Sigmoid colon (tissue), 4 donors: ENCODE measurements around the gene NTF3.

ENCODE experiments used
- CTCF ChIP-seq, 4 experiments: fragments of 450-650 bp in 3 of 4; fragments of 200-600 bp in 1 of 4; IDR thresholded peaks; one replicate each; pipeline ENCODE4 v1.5.1; 2016 to 2019; ENCODE audit warnings: antibody characterized with exemption in 4 of 4, mild to moderate bottlenecking in 3 of 4, moderate library complexity in 2 of 4
- POLR2AphosphoS5 ChIP-seq, 4 donors: sonication (generic); formaldehyde crosslinking; IDR thresholded peaks; one replicate each; pipeline ENCODE4 v1.6.1; 2017; ENCODE audit warnings: antibody characterized with exemption in 4 of 4

- TF ChIP-seq CTCF (IDR thresholded peaks at IDR 0.05) (no peak), POLR2AphosphoS5 (IDR thresholded peaks at IDR 0.05) (no peak)
Observed at GRCh38 chr12:5403411-5403810, 28.5 kb upstream of the NTF3 start.
